ENCODE measurements around the gene PANX1.

DNA sequence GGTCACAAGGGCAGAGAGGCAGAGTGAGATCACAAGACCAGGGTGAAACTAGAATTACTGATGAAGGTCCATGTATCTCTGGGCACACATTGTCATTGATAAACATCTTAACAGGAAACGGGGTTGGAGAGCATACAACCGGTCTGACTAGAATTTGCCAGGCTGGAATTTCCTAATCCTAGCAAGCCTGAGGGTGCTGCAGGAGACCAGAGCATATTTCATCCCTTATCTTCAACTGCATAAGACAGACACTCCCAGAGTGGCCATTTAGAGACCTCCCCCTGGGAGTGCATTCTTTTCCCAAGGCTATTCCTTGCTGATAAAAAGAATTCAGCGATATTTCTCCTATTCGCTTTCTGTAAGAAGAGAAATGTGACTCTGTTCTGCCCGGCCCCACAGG is 91.1 kb downstream of the PANX1 start:
- TF ChIP-seq, protein P1, sequence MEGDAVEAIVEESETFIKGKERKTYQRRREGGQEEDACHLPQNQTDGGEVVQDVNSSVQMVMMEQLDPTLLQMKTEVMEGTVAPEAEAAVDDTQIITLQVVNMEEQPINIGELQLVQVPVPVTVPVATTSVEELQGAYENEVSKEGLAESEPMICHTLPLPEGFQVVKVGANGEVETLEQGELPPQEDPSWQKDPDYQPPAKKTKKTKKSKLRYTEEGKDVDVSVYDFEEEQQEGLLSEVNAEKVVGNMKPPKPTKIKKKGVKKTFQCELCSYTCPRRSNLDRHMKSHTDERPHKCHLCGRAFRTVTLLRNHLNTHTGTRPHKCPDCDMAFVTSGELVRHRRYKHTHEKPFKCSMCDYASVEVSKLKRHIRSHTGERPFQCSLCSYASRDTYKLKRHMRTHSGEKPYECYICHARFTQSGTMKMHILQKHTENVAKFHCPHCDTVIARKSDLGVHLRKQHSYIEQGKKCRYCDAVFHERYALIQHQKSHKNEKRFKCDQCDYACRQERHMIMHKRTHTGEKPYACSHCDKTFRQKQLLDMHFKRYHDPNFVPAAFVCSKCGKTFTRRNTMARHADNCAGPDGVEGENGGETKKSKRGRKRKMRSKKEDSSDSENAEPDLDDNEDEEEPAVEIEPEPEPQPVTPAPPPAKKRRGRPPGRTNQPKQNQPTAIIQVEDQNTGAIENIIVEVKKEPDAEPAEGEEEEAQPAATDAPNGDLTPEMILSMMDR (IDR thresholded peaks at IDR 0.05; ENCODE audit: low read depth, low read length, poor library complexity, severe bottlenecking) = no peak
- no peak for TF ChIP-seq EZH2phosphoT487 (IDR thresholded peaks at IDR 0.05; ENCODE audit: borderline replicate concordance, low read length)

All from DOHH2 (cell line).